ENCODE measurements around the gene ARSI.

ARSI gene

DNA sequence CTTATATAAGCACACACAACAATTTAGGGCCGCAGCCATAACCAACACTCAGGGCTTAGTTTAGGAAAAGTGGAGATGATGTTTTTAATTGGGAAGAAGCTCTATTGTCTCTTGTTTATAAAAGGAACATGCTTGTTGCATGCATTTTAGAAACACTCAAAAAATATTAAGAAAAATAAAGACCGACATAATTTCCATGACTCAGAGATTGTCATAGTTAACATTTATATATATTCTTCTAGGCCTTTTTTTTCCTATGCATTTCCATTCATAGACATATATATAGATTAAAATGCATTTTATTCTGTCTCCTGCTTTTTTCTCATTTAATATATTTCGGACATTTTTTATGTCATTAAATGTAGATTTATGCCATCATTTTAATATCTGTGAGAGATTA, 13.6 kb upstream of the ARSI start:
- Histone ChIP-seq H3K4me1 (peaks cover 5% of the 10 kb centered on the region), H3K79me2 (no peaks in the 10 kb centered on the region), H3K9ac (no peak overlapping the region), H3K36me3 (ENCODE audit: control insufficient read depth, insufficient read depth, low read length) (no peaks in the 10 kb centered on the region), H2AFZ (no peak overlapping the region), H3K27me3 (ENCODE audit: control insufficient read depth, insufficient read depth, low read length) (no peaks in the 10 kb centered on the region), H3K27ac (no peak overlapping the region), H3K4me3 (ENCODE audit: low read depth, low read length) (no peak overlapping the region), H3K9me3 (ENCODE audit: control insufficient read depth, low read length) (no peaks in the 10 kb centered on the region), H3K4me2 (ENCODE audit: low read length) (no peak overlapping the region)
- TF ChIP-seq, protein P1, sequence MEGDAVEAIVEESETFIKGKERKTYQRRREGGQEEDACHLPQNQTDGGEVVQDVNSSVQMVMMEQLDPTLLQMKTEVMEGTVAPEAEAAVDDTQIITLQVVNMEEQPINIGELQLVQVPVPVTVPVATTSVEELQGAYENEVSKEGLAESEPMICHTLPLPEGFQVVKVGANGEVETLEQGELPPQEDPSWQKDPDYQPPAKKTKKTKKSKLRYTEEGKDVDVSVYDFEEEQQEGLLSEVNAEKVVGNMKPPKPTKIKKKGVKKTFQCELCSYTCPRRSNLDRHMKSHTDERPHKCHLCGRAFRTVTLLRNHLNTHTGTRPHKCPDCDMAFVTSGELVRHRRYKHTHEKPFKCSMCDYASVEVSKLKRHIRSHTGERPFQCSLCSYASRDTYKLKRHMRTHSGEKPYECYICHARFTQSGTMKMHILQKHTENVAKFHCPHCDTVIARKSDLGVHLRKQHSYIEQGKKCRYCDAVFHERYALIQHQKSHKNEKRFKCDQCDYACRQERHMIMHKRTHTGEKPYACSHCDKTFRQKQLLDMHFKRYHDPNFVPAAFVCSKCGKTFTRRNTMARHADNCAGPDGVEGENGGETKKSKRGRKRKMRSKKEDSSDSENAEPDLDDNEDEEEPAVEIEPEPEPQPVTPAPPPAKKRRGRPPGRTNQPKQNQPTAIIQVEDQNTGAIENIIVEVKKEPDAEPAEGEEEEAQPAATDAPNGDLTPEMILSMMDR (IDR thresholded peaks at IDR 0.05): no peak

DNA sequence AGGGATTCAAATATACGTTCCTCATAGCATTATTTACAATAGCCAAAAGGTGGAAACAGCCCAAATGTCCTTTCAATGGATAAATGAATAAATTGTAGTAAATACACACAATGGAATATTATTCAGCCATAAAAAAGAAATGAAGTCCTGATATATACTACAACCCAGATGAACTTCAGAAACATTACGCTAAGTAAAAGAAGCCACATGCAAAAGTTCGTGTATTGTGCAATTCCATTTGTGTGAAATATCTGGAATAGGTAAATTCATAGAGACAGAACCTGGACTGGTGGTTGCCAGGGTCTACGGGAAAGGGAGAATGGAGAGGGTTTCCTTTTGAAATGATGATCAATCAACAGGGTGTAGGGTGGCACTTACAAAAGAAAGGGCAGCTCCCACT, 12.5 kb upstream of the ARSI start:
- Histone ChIP-seq H3K36me3 (ENCODE audit: control insufficient read depth, insufficient read depth, low read length) (no peaks in the 10 kb centered on the region), H3K4me3 (ENCODE audit: low read depth, low read length) (no peak overlapping the region), H3K27me3 (ENCODE audit: control insufficient read depth, insufficient read depth, low read length) (no peaks in the 10 kb centered on the region), H2AFZ (no peak overlapping the region), H3K9me3 (ENCODE audit: control insufficient read depth, low read length) (no peaks in the 10 kb centered on the region), H3K27ac (no peak overlapping the region), H3K4me1 (peaks cover 4% of the 10 kb centered on the region), H3K4me2 (ENCODE audit: low read length) (no peak overlapping the region), H3K79me2 (no peaks in the 10 kb centered on the region), H3K9ac (no peak overlapping the region)
- TF ChIP-seq, protein P1 (IDR thresholded peaks at IDR 0.05): no peak

DNA sequence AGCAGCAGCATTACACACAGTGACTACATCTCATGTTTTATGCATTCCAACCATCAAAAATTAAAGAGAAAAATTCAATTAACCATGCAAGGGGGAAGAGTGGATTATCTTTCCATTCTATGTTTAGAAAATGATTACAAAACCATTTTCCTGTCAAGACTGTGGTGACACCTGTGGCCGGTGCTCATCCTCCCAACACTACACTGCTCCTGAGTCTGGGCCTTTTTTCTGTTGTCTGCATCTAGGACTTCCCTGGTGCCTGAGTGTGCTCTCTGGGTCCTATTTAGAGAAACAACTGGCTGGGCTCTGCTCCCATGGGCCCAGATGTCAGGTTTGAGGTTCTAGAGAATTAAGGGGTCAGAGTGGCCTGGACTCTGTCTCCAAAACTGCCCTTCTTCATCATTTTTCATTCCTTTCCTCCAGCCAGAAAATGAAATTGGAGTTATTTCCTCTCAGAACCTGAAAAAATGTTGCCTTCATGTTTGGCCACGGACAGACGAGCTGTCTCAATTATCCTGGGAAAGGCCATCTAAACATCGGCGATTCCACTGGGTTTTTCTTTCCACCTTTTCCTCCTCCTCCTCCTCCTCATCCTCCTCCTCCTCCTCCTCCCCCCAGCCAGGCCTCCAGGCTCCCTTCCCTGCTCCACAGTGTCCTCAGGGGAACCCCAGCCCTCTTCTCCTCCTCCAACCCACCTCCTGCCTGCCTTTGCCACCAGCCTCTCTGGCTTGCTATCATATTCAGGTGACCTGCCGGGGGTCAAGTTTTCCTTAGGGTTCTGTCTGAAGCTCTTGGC, 11.4 kb upstream of the ARSI start:
- Histone ChIP-seq H3K27ac (no peak overlapping the region), H3K27me3 (ENCODE audit: control insufficient read depth, insufficient read depth, low read length) (no peaks in the 10 kb centered on the region)

DNA sequence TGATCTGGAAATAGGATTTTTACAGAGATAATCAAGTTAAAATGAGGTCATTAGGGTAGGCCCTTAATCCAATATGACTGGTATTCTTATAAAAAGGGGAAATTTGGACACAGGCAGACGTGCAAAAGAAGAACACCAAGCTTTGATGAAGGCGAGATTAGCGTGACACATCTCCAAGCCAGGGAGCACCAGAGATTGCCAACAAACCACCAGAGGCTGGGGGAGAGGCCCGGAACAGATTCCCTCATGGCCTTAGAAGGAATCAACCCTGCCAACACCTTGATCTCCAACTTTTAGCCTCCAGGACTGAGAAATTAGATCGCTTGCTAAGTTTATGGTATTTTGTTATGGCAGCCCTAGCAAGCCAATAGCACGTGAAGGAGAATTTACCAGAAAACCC, 10.8 kb upstream of the ARSI start:
- Histone ChIP-seq H3K36me3 (ENCODE audit: control insufficient read depth, insufficient read depth, low read length) (no peaks in the 10 kb centered on the region), H3K79me2 (no peaks in the 10 kb centered on the region), H3K9ac (no peak overlapping the region), H3K4me1 (no peaks in the 10 kb centered on the region), H3K9me3 (ENCODE audit: control insufficient read depth, low read length) (no peaks in the 10 kb centered on the region), H3K27me3 (ENCODE audit: control insufficient read depth, insufficient read depth, low read length) (no peaks in the 10 kb centered on the region), H3K4me2 (ENCODE audit: low read length) (no peak overlapping the region), H3K27ac (no peak overlapping the region), H2AFZ (no peak overlapping the region), H3K4me3 (ENCODE audit: low read depth, low read length) (no peak overlapping the region)
- TF ChIP-seq, protein P1 (IDR thresholded peaks at IDR 0.05): no peak

More for the DNA sequence above, 11.4 kb upstream of the ARSI start:
- Histone ChIP-seq H3K9me3 (ENCODE audit: control insufficient read depth, low read length) (no peaks in the 10 kb centered on the region), H3K36me3 (ENCODE audit: control insufficient read depth, insufficient read depth, low read length) (no peaks in the 10 kb centered on the region), H3K79me2 (no peaks in the 10 kb centered on the region), H3K4me1 (no peaks in the 10 kb centered on the region), H3K4me3 (ENCODE audit: low read depth, low read length) (no peak overlapping the region), H2AFZ (no peak overlapping the region), H3K9ac (no peak overlapping the region), H3K4me2 (ENCODE audit: low read length) (no peak overlapping the region)
- TF ChIP-seq, protein P1 (IDR thresholded peaks at IDR 0.05): no peak

DNA sequence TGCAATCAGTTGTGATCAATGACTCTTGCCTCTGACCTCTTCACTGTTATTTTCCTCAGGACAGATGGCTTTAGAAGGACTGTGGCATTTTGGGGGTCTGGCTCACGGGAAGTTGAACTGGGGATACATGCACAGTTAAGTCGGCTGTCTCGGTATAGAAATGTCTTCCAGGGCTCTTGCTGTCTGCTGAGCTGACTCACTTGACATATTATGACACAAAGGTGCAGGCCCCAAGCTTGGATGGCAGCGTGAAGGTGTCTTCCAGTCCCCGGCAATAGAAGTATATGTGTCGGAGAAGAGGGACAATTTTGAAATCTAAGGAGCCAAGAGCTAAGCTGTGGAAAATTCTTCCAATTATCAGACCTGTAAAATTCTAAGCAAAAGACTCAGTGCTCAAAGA, 9.8 kb upstream of the ARSI start:
- no peak overlapping the region for H2AFZ ChIP-seq
- TF ChIP-seq, protein P1 (IDR thresholded peaks at IDR 0.05): no peak

More for the DNA sequence above, 9.8 kb upstream of the ARSI start:
- Histone ChIP-seq H3K4me3 (ENCODE audit: low read depth, low read length) (no peak overlapping the region), H3K4me1 (no peaks in the 10 kb centered on the region), H3K36me3 (ENCODE audit: control insufficient read depth, insufficient read depth, low read length) (no peaks in the 10 kb centered on the region), H3K9ac (no peak overlapping the region), H3K79me2 (no peaks in the 10 kb centered on the region), H3K9me3 (ENCODE audit: control insufficient read depth, low read length) (no peaks in the 10 kb centered on the region), H3K27ac (no peak overlapping the region), H3K4me2 (ENCODE audit: low read length) (no peak overlapping the region), H3K27me3 (ENCODE audit: control insufficient read depth, insufficient read depth, low read length) (no peaks in the 10 kb centered on the region)

Data from parathyroid adenoma (tissue), 2 donors.